PC-3 (cell line): ENCODE results near the gene DCDC1.

ENCODE experiments used
- CTCF ChIP-seq: fragments of 300-600 bp; sonication (generic); conservative IDR thresholded peaks from 2 replicates; pipeline ENCODE4 v1.5.1; 2017; ENCODE audit warnings: antibody characterized with exemption, low read depth, mild to moderate bottlenecking, low read length
- EZH2 ChIP-seq: fragments of 300-600 bp; sonication (generic); IDR thresholded peaks from one replicate; pipeline ENCODE4 v1.6.1; 2017; ENCODE audit warnings: antibody characterized with exemption, mild to moderate bottlenecking, low read length; ENCODE audit not compliant: unreplicated experiment

DNA sequence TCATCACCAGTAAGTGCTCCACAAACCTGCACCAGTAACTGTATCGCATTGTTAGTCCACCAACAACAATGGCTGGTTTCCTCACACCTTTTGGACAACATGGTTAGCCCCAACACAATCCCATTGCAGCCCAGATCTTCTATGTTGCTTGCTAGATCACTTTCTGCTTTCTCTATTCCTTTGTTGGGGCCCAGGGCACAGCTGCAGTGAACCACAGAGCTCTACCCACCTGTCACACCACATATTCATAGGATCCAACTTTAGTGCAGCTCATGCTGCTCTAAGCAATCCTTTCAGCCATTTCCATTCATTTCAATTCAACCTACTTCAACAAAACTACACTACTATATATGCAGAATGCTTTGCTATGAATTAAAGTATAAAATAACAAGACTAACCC lies 364.3 kb downstream of the DCDC1 start:
- TF ChIP-seq CTCF = no peak
- no peak for TF ChIP-seq EZH2
